ENCODE results near the gene JARID2. TPM values are rescaled to one million over a fixed set of nuclear protein-coding genes. Genes with fewer than 3 reads are reported as not detected.

JARID2 gene
- total and polyA plus RNA-seq, 7 donors = 1.8 to 7.8 (median 6.1) TPM

DNA sequence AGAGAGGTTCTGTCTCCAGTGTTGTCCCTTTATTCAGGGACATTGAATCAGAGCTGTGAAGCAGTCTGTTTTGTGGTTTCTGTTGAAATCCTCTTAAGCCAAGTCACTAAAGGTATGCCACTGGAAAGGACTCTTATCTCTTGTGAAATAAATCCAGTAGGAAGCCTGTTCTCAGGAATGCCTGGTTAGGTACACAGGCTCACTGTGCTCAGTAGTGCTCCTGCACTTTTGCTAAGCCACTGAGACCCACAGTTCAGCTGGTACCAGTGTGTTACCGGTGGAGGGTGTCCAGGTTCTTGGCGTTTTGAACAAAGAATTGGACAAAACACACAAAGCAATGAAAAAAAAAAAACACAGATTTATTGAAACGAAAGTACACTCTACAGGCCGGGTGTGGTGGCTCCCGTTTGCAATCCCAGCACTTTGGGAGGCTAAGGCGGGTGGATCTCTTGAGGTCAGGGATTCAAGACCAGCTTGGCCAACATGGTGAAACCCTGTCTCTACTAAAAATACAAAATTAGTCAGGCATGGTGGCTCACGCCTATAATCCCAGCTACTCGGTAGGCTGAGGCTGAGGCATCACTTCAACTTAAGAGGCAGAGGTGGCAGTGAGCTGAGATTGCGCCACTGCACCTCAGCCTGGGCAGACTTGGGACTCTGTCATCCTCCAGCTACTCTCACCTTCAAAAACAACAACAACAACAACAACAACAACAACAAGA, 186.1 kb downstream of the JARID2 start:
- H3K4me1 ChIP-seq = peaks cover 0 to 55% (median 45%) of the 10 kb centered on the region in 4 donors
- H3K4me3 ChIP-seq = no peak overlapping the region
- WGBS, 2 donors = 34 to 75% methylated on average over 9 of the region's 9 CpGs
- intact Hi-C loops (cut with DNase I) = no loop called here
- no peaks in the 10 kb centered on the region for H3K36me3 ChIP-seq
- no peaks in the 10 kb centered on the region for H3K9me3 ChIP-seq
- H3K27me3 ChIP-seq = no peaks in the 10 kb centered on the region
- H3K27ac ChIP-seq = no peak overlapping the region
- no peak for DNase-seq
- no peak for TF ChIP-seq EP300 (IDR thresholded peaks at IDR 0.05)
- no peak for TF ChIP-seq POLR2AphosphoS5 (IDR thresholded peaks at IDR 0.05)
- no peak for TF ChIP-seq POLR2A (IDR thresholded peaks at IDR 0.05)
- TF ChIP-seq, protein P1, sequence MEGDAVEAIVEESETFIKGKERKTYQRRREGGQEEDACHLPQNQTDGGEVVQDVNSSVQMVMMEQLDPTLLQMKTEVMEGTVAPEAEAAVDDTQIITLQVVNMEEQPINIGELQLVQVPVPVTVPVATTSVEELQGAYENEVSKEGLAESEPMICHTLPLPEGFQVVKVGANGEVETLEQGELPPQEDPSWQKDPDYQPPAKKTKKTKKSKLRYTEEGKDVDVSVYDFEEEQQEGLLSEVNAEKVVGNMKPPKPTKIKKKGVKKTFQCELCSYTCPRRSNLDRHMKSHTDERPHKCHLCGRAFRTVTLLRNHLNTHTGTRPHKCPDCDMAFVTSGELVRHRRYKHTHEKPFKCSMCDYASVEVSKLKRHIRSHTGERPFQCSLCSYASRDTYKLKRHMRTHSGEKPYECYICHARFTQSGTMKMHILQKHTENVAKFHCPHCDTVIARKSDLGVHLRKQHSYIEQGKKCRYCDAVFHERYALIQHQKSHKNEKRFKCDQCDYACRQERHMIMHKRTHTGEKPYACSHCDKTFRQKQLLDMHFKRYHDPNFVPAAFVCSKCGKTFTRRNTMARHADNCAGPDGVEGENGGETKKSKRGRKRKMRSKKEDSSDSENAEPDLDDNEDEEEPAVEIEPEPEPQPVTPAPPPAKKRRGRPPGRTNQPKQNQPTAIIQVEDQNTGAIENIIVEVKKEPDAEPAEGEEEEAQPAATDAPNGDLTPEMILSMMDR (IDR thresholded peaks at IDR 0.05) = no peak

- no peak overlapping the region for H3K4me3 ChIP-seq
- no peaks in the 10 kb centered on the region for H3K36me3 ChIP-seq
- no peak for DNase-seq
- H3K27me3 ChIP-seq = no peaks in the 10 kb centered on the region
- no peaks in the 10 kb centered on the region for H3K9me3 ChIP-seq
- no peak overlapping the region for H3K27ac ChIP-seq
- TF ChIP-seq, protein P1 (IDR thresholded peaks at IDR 0.05) = no peak
- TF ChIP-seq EP300 (IDR thresholded peaks at IDR 0.05) = no peak
- no peak for TF ChIP-seq POLR2AphosphoS5 (IDR thresholded peaks at IDR 0.05)
- TF ChIP-seq POLR2A (IDR thresholded peaks at IDR 0.05) = no peak
- peaks cover 0 to 42% (median 38%) of the 10 kb centered on the region in 4 donors for H3K4me1 ChIP-seq
- 45 to 80% methylated on average over 2 of the region's 2 CpGs for WGBS, 2 donors
- intact Hi-C loops (cut with DNase I) = no loop called here
Observed at GRCh38 chr6:15433511-15433861, 187.6 kb downstream of the JARID2 start.

DNA sequence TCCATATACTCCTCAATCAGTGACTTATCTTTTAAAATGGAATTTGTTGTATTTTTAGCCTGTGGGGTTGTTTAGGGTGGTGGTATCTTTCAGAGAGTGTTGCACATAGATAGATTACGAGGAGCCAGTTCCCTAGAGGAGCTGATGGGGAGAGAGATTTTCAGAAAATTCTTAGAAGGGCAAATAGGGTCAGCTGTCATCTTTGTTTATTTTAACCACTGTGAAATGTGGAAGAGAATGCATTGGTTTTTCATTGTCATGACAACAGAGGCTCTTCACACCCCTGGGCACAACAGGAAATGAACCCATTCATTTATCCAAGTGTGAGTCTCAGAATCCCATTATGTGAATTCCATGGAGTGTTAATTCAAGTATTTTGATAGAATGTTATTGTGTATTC, 188.4 kb downstream of the JARID2 start:
- no peak for TF ChIP-seq POLR2AphosphoS5 (IDR thresholded peaks at IDR 0.05)
- TF ChIP-seq, protein P1 (IDR thresholded peaks at IDR 0.05) = no peak
- TF ChIP-seq EP300 (IDR thresholded peaks at IDR 0.05) = no peak
- no peak for TF ChIP-seq POLR2A (IDR thresholded peaks at IDR 0.05)
- WGBS, 2 donors = 76 to 92% methylated on average over 1 of the region's 1 CpG

DNA sequence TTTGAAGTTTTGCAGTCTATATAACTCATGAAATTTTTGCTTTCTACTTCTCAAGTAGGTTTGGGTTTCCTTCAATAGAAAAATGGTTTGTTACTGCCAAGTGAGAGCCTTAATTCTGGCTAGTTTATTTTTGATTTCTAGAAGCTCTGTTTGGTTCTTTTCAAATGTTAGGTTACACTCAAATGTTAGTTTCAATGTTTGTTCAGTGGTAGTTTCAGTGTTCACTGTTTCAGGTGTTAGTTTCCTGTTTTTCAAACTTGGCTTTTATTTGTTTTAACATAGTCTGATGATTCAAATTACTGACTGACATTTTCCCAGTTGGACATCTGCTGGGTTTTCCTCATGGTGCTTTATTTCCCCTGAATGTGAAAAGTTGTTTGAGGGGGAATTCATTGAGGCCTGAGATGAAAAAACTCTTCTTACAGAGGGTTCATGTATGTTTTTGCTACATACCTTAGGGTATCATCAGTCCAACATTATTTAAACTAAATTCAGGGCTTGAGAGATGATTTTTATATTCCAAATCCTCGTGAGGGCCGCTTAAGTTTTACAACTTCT, 189.0 kb downstream of the JARID2 start:
- 95 to 97% methylated on average over 2 of the region's 2 CpGs for WGBS, 2 donors
- peaks cover 0 to 45% (median 40%) of the 10 kb centered on the region in 4 donors for H3K4me1 ChIP-seq
- H3K27me3 ChIP-seq = no peaks in the 10 kb centered on the region
- H3K9me3 ChIP-seq = no peaks in the 10 kb centered on the region
- no peaks in the 10 kb centered on the region for H3K36me3 ChIP-seq
- TF ChIP-seq, protein P1 (IDR thresholded peaks at IDR 0.05) = no peak
- TF ChIP-seq POLR2A (IDR thresholded peaks at IDR 0.05) = no peak
- TF ChIP-seq EP300 (IDR thresholded peaks at IDR 0.05) = no peak
- no peak overlapping the region for H3K27ac ChIP-seq
- no peak overlapping the region for H3K4me3 ChIP-seq
- DNase-seq = no peak
- intact Hi-C loops (cut with DNase I) = loop anchor here (5.0 kb wide), 1 partner anchor 33 kb away; no protein-coding TSS in a partner anchor

More for the DNA sequence above, 188.4 kb downstream of the JARID2 start:
- Histone ChIP-seq H3K36me3 (no peaks in the 10 kb centered on the region), H3K27ac (no peak overlapping the region), H3K4me1 (peaks cover 0 to 43% (median 38%) of the 10 kb centered on the region in 4 donors), H3K4me3 (no peak overlapping the region), H3K27me3 (no peaks in the 10 kb centered on the region), H3K9me3 (no peaks in the 10 kb centered on the region)
- no peak for DNase-seq
- intact Hi-C loops (cut with DNase I) = no loop called here

Data from sigmoid colon (tissue), 7 donors.